HUES64 (cell line): ENCODE results near the gene TMEM123.
"Not testable (repeated sequence)": the region's sequence is repeated elsewhere in the genome, so short reads cannot be mapped to it uniquely, and the experiment has no call there.

Experiments used
- H3K27ac ChIP-seq: 2 replicates; pipeline ENCODE4 v1.7.0; 2013; ENCODE audit warnings: low read depth, low read length, inconsistent platforms
- H3K27me3 ChIP-seq: 2 replicates; pipeline ENCODE4 v1.6.1; 2013; ENCODE audit warnings: mild to moderate bottlenecking, low read length; ENCODE audit not compliant: insufficient read depth
- H3K36me3 ChIP-seq: 2 replicates; pipeline ENCODE4 v1.6.1; 2013; ENCODE audit warnings: mild to moderate bottlenecking, low read length; ENCODE audit not compliant: insufficient read depth
- H3K4me1 ChIP-seq: 2 replicates; pipeline ENCODE4 v1.6.1; 2013; ENCODE audit warnings: mild to moderate bottlenecking, low read length, moderate library complexity; ENCODE audit not compliant: insufficient read depth
- H3K4me3 ChIP-seq: 2 replicates; pipeline ENCODE4 v1.5.1; 2013; ENCODE audit warnings: mild to moderate bottlenecking, low read length, moderate library complexity
- H3K9ac ChIP-seq: 2 replicates; pipeline ENCODE4 v1.6.1; 2013; ENCODE audit warnings: mild to moderate bottlenecking, low read depth, low read length
- H3K9me3 ChIP-seq: 2 replicates; pipeline ENCODE4 v1.6.1; 2013; ENCODE audit warnings: low read depth, low read length; ENCODE audit not compliant: insufficient read depth
- WGBS: fragments of 150-250, 120-280 bp; methylation state at CpG from one replicate; pipeline ENCODE4 v1.1.7; 2013; ENCODE audit warnings: missing lambda C conversion rate; 5-methylcytosine and 5-hydroxymethylcytosine counted together

TMEM123 gene

GRCh38 chr11:102447193-102447592 is 5.4 kb downstream of the TMEM123 start:
- no peak overlapping the region for H3K27ac ChIP-seq
- peaks cover 24% of the 10 kb centered on the region for H3K4me1 ChIP-seq
- no peak overlapping the region for H3K4me3 ChIP-seq
- H3K27me3 ChIP-seq = peaks cover 18% of the 10 kb centered on the region
- H3K9me3 ChIP-seq = no peaks in the 10 kb centered on the region
- H3K9ac ChIP-seq = no peak overlapping the region
- H3K36me3 ChIP-seq = peaks cover 34% of the 10 kb centered on the region

GRCh38 chr11:102446606-102447005 is 6.0 kb downstream of the TMEM123 start:
- Histone ChIP-seq H3K9me3 (no peaks in the 10 kb centered on the region), H3K4me3 (no peak overlapping the region), H3K4me1 (peaks cover 24% of the 10 kb centered on the region), H3K27me3 (peaks cover 18% of the 10 kb centered on the region), H3K36me3 (peaks cover 34% of the 10 kb centered on the region), H3K27ac (no peak overlapping the region), H3K9ac (no peak overlapping the region)
- WGBS = 92% methylated on average over 3 of the region's 3 CpGs

DNA sequence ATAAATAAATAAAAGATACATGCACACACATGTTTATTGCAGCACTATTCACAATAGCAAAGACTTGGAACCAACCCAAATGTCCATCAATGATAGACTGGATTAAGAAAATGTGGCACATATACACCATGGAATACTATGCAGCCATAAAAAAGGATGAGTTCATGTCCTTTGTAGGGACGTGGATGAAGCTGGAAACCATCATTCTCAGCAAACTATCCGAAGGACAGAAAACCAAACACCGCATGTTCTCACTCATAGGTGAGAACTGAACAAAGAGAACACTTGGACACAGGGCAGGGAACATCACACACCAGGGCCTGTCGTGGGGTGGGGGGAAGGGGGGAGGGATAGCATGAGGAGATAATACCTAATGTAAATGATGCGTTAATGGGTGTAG is 7.9 kb downstream of the TMEM123 start:
- 94% methylated on average over 5 of the region's 5 CpGs for WGBS
- not testable (repeated sequence) for H3K4me3 ChIP-seq, H3K9me3 ChIP-seq, H3K9ac ChIP-seq, H3K27ac ChIP-seq, H3K4me1 ChIP-seq, H3K27me3 ChIP-seq
- peaks cover 34% of the 10 kb centered on the region for H3K36me3 ChIP-seq

GRCh38 chr11:102444142-102444541 is 8.4 kb downstream of the TMEM123 start:
- H3K36me3 ChIP-seq = peaks cover 34% of the 10 kb centered on the region
- not testable (repeated sequence) for H3K9me3 ChIP-seq, H3K27me3 ChIP-seq, H3K9ac ChIP-seq, H3K4me3 ChIP-seq, H3K4me1 ChIP-seq, H3K27ac ChIP-seq
- 86% methylated on average over 4 of the region's 4 CpGs for WGBS

- peaks cover 15% of the 10 kb centered on the region; the same call in 1 of the 2 replicates for H3K36me3 ChIP-seq
- not testable (repeated sequence) for H3K27me3 ChIP-seq, H3K9ac ChIP-seq, H3K27ac ChIP-seq, H3K4me3 ChIP-seq
- 59% methylated on average over 4 of the region's 4 CpGs for WGBS
- H3K4me1 ChIP-seq = peaks cover 10% of the 10 kb centered on the region; the same call in 1 of the 2 replicates
- peaks cover 12% of the 10 kb centered on the region; the same call in 1 of the 2 replicates for H3K9me3 ChIP-seq
Measured at GRCh38 chr11:102439063-102439363, 13.6 kb downstream of the TMEM123 start.

DNA sequence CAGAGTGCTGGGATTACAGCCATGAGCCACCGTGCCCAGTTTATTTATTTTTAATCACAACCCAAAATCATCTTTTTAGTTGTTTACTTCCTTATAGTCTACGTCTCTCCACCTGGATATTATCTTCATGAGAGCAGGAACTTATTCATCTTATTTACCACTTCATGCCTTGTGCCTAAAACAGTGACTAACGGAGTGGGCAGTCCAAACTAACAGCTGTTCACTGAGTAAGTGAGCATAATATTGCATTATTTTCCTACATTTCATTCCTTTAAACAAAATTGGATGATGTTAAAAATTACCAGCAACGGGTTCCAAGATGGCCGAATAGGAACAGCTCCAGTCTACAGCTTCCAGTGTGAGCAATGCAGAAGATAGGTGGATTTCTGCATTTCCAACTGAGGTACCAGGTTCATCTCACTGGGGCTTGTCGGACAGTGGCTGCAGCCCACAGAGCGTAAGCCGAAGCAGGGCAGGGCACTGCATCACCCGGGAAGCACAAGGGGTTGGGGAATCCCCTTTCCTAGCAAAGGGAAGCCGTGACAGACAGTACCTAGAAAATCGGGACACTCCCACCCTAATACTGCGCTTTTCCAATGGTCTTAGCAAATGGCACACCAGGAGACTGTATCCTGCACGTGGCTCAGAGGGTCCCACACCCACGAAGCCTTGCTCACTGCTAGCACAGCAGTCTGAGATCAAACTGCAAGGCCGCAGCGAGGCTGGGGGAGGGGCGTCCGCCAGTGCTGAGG is 14.1 kb downstream of the TMEM123 start:
- Histone ChIP-seq H3K9ac (no peak overlapping the region), H3K4me1 (peaks cover 10% of the 10 kb centered on the region; the same call in 1 of the 2 replicates), H3K36me3 (peaks cover 20% of the 10 kb centered on the region), H3K4me3 (no peak overlapping the region), H3K9me3 (peaks cover 17% of the 10 kb centered on the region; the same call in 1 of the 2 replicates), H3K27me3 (no peaks in the 10 kb centered on the region), H3K27ac (no peak overlapping the region)
- WGBS = 80% methylated on average over 18 of the region's 18 CpGs

DNA sequence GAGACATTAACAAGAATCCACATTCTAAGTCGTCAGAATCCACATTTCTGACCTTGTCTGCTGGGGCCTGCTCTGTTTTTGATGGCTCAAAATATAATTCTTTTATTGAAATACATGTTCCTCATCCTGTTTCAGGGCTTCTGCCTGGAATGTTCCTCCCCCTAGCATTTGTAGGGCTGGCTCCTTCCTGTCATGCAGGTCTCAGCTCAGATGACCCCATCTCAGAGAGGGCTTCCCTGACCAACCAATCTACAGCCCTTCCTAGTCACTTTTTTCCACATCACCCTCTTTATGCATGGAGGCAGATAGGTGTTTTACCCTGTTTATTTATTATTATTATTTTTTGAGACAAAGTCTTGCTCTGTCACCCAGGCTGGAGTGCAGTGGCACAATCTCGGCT is 14.8 kb downstream of the TMEM123 start:
- H3K36me3 ChIP-seq = peaks cover 27% of the 10 kb centered on the region
- no peak overlapping the region for H3K27ac ChIP-seq
- no peaks in the 10 kb centered on the region for H3K27me3 ChIP-seq
- H3K4me3 ChIP-seq = no peak overlapping the region
- H3K4me1 ChIP-seq = peaks cover 10% of the 10 kb centered on the region; the same call in 1 of the 2 replicates
- peaks cover 24% of the 10 kb centered on the region for H3K9me3 ChIP-seq
- H3K9ac ChIP-seq = no peak overlapping the region
- 91% methylated on average over 2 of the region's 2 CpGs for WGBS

- peaks cover 10% of the 10 kb centered on the region; the same call in 1 of the 2 replicates for H3K4me1 ChIP-seq
- no peak overlapping the region for H3K9ac ChIP-seq
- no peak overlapping the region for H3K27ac ChIP-seq
- no peak overlapping the region for H3K4me3 ChIP-seq
- H3K27me3 ChIP-seq = no peaks in the 10 kb centered on the region
- H3K36me3 ChIP-seq = peaks cover 32% of the 10 kb centered on the region
- H3K9me3 ChIP-seq = peaks cover 32% of the 10 kb centered on the region
- 53% methylated on average over 1 of the region's 2 CpGs for WGBS
Measured at GRCh38 chr11:102436976-102437375, 15.6 kb downstream of the TMEM123 start.

GRCh38 chr11:102436561-102436960 is 16.0 kb downstream of the TMEM123 start:
- H3K36me3 ChIP-seq = peaks cover 32% of the 10 kb centered on the region

GRCh38 chr11:102435688-102436087 is 16.9 kb downstream of the TMEM123 start:
- peaks cover 35% of the 10 kb centered on the region for H3K9me3 ChIP-seq
- no peak overlapping the region for H3K9ac ChIP-seq
- 96% methylated on average over 2 of the region's 3 CpGs for WGBS
- H3K4me1 ChIP-seq = peaks cover 10% of the 10 kb centered on the region; the same call in 1 of the 2 replicates
- H3K4me3 ChIP-seq = no peak overlapping the region
- no peak overlapping the region for H3K27ac ChIP-seq
- no peaks in the 10 kb centered on the region for H3K27me3 ChIP-seq
- H3K36me3 ChIP-seq = peaks cover 32% of the 10 kb centered on the region

More at GRCh38 chr11:102436561-102436960, 16.0 kb downstream of the TMEM123 start:
- H3K27ac ChIP-seq = no peak overlapping the region
- no peak overlapping the region for H3K9ac ChIP-seq
- WGBS = over 99% methylated on average over 3 of the region's 3 CpGs
- H3K4me1 ChIP-seq = peaks cover 10% of the 10 kb centered on the region; the same call in 1 of the 2 replicates
- no peak overlapping the region for H3K4me3 ChIP-seq
- H3K9me3 ChIP-seq = peaks cover 35% of the 10 kb centered on the region
- no peaks in the 10 kb centered on the region for H3K27me3 ChIP-seq

- not testable (repeated sequence) for H3K27ac ChIP-seq, H3K9ac ChIP-seq, H3K27me3 ChIP-seq, H3K4me3 ChIP-seq
- peaks cover 17% of the 10 kb centered on the region for H3K4me1 ChIP-seq
- WGBS = 98% methylated on average over 3 of the region's 3 CpGs
- peaks cover 32% of the 10 kb centered on the region for H3K36me3 ChIP-seq
- peaks cover 35% of the 10 kb centered on the region for H3K9me3 ChIP-seq
Measured at GRCh38 chr11:102433571-102433970, 19.0 kb downstream of the TMEM123 start.
